ENCODE data around the gene FREM1.

GRCh38 chr9:14788846-14789245 is 121.4 kb downstream of the FREM1 start:
- no peak for TF ChIP-seq POLR2AphosphoS5 (IDR thresholded peaks at IDR 0.05)
- TF ChIP-seq CTCF (IDR thresholded peaks at IDR 0.05) = no peak
